OCI-LY1 (cell line): ENCODE data around the gene NOL4.

ENCODE experiments used
- EZH2 ChIP-seq: fragments of 200-600 bp; sonication (generic), shearing (Covaris generic); IDR thresholded peaks from 2 replicates; pipeline ENCODE4 v1.8.0; 2017; ENCODE audit warnings: borderline replicate concordance, mixed run types, mild to moderate bottlenecking, antibody characterized with exemption, low read length, moderate library complexity, mixed read lengths
- TF ChIP-seq, protein P1 (sequence below): fragments of 200-600 bp; sonication (generic), shearing (Covaris generic); IDR thresholded peaks from 2 replicates; pipeline ENCODE4 v1.5.1; 2017; ENCODE audit warnings: mild to moderate bottlenecking, antibody characterized with exemption, low read length, moderate library complexity, mixed read lengths

DNA sequence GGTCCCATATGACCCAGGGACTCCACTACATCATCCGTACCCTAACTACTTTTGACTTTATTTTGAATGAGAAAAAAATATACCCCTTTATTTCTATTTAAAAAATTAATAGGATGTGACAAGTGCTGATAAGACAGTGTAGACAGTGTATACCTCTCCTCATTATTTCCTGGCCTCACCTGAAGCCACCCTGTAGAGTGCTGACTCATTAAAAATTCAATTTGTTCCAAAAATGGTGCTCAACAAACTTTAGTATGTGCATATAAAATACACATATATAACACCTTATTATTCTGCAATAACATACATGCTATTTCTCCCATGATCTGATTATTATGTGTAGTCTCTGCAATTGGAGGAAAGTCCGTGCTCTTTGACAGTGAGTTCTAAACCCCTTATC is 20.8 kb downstream of the NOL4 start:
- TF ChIP-seq, protein P1, sequence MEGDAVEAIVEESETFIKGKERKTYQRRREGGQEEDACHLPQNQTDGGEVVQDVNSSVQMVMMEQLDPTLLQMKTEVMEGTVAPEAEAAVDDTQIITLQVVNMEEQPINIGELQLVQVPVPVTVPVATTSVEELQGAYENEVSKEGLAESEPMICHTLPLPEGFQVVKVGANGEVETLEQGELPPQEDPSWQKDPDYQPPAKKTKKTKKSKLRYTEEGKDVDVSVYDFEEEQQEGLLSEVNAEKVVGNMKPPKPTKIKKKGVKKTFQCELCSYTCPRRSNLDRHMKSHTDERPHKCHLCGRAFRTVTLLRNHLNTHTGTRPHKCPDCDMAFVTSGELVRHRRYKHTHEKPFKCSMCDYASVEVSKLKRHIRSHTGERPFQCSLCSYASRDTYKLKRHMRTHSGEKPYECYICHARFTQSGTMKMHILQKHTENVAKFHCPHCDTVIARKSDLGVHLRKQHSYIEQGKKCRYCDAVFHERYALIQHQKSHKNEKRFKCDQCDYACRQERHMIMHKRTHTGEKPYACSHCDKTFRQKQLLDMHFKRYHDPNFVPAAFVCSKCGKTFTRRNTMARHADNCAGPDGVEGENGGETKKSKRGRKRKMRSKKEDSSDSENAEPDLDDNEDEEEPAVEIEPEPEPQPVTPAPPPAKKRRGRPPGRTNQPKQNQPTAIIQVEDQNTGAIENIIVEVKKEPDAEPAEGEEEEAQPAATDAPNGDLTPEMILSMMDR: no peak
- TF ChIP-seq EZH2: no peak
